AG09319 (cell line): ENCODE measurements around the gene SULT2A1.
"Not testable (repeated sequence)": the region's sequence is repeated elsewhere in the genome, so short reads cannot be mapped to it uniquely, and the experiment has no call there.

Experiments
- DNase-seq: peaks from one replicate; pipeline ENCODE4 v3.0.0-alpha.2; 2010; ENCODE audit warnings: low read depth; ENCODE audit errors: extremely low read depth
- TF ChIP-seq, protein P1 (sequence below): IDR thresholded peaks from 2 replicates; pipeline ENCODE4 v1.5.1; 2011; ENCODE audit warnings: low read depth, mild to moderate bottlenecking, inconsistent platforms, low read length, moderate library complexity

Gene SULT2A1

DNA sequence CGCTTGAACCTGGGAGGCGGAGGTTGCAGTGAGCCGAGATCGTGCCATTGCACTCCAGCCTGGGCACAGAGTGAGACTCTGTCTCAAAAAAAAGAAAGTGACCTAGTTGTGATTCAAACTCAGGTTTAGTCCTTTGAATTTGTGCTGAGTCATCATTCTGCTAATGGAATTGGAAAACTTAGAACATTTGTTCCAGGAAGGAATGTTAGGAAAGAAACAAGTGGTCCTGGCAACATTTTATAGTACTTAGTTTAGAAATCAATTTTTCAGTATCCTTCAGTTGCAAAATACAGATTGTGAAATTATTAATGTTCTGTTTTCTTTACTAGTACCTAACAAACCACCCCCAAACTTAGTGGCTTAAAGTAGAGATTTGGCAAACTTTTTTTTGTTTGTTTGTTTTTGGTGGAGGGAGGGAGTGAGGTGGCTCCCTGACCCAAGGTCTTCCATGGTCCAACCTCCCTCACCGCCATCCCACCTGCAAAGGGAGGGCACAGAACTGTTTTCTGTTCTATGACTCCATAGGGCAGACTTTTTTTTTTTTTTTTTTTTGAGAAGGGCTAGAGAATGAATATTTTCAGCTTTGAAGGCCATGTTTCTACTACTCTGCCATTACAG, 9.2 kb upstream of the SULT2A1 start:
- no peak for DNase-seq
- TF ChIP-seq, protein P1, sequence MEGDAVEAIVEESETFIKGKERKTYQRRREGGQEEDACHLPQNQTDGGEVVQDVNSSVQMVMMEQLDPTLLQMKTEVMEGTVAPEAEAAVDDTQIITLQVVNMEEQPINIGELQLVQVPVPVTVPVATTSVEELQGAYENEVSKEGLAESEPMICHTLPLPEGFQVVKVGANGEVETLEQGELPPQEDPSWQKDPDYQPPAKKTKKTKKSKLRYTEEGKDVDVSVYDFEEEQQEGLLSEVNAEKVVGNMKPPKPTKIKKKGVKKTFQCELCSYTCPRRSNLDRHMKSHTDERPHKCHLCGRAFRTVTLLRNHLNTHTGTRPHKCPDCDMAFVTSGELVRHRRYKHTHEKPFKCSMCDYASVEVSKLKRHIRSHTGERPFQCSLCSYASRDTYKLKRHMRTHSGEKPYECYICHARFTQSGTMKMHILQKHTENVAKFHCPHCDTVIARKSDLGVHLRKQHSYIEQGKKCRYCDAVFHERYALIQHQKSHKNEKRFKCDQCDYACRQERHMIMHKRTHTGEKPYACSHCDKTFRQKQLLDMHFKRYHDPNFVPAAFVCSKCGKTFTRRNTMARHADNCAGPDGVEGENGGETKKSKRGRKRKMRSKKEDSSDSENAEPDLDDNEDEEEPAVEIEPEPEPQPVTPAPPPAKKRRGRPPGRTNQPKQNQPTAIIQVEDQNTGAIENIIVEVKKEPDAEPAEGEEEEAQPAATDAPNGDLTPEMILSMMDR = no peak

DNA sequence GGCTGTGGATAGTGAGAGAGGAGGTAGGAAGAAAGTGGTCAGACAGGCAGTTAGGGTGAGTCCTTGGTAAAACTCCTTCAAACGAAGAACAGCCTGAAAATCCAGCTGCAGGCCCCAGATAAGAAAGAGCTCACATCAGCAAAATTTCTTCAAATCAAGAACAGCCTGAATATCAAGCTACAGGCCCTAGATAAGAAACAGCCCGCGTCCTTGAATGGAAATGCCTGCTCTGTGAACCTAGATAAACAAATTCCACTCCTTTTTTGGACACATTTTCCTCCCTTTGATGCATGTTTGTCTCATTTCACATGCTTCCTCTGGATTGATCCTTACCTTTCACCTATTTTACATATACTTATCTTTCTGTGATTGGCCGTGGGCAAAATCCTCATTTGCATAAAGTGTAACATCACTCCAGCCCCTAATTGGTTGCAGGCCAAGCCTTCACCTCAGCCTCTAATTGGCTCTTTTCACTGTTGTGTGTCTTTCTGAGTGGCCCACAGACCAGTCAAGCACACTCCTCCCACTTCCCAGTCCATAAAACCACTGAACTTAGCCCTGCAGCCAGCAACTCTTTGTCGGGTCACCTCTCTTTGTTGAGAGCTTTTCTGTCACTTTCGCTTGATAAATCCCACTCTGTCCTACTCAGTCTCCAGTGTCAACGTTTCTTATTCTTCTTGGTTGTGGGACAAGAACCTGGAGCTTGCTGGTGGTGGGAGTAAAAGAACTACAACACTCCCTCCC, 6.0 kb upstream of the SULT2A1 start:
- TF ChIP-seq, protein P1 = no peak
- no peak for DNase-seq

DNA sequence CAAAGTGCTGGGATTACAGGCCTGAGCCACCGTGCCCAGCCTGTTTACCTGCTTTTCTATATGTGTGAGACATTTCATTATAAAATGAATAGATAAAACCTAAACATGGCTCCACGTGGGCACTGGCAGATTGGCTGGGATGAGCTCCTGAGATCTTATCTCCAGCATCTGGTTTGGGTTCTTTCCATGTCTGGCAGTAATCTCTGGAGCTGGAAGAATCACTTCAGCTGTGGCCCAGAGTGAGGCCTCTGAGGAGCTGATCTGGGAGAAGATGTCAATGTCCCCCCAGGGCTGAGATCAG, 5.5 kb upstream of the SULT2A1 start:
- TF ChIP-seq, protein P1 = no peak

DNA sequence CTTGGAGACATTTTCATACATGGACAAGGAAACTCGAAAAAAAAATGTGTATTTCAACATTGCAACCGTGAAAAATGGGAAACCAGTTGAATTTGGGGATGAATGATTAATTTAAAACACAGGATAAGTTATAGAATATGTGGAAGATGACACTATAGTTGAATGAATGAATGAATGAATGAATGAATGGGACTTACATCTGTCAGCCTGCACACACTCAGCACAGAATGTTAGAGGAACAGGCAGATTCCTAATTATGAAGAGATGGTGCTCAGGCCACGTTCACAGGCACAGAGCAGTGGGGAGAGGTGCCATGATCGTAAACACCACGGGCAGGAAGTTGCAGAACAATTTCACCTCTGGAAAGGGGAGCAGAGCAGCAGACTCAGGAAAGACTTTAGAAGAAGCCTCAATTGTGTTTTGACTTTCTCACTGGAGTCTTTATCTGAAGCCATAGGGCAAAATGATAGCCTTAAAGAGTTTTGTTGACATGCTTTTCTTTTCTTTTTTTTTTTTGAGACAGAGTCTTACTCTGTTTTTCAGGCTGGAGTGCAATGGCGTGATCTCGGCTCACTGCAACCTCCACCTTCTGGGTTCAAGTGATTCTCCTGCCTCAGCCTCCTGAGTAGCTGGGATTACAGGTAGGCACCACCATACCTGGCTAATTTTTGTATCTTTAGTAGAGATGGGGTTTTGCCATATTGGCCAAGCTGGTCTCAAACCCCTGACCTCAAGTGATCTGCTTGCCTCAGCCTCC, 4.9 kb upstream of the SULT2A1 start:
- TF ChIP-seq, protein P1 = no peak
- no peak for DNase-seq

More for the DNA sequence above, 5.5 kb upstream of the SULT2A1 start:
- no peak for DNase-seq

DNA sequence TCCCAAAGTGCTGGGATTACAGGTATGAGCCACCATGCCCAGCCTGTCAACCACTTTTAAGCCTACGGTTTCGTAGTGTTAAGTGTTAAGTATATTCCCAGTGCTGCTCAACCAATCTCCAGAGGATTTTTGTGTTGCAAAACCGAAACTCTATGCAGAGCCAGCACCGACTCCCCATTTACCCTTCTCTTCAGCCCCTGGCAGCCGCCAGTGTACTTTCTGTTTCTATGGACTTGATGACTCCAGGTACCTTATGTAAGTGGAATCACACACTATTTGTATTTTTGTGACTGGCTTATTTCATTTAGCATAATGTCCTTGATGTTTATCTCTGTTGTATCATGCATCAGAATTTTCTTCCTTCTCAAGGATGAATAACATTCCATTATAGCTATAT, 1.1 kb downstream of the SULT2A1 start:
- TF ChIP-seq, protein P1 = no peak
- no peak for DNase-seq

DNA sequence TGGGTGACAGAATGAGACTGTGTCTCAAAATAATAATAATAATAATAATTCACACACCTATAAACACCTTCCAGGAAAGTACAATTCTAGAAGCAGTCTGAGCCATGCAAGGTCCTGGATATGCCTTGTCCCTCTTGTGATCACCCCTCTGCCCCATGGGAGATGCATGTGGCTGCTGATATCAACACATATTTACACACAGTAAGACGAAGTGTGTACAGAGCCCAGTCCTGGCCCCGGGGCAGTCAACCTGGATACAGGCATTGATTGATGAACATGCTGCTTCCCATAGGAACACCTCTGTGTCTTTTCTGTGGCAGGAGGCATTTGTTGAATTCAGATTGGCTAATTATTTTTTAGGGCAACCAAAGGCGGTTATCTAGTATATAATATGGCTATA, 3.2 kb downstream of the SULT2A1 start:
- DNase-seq = no peak
- TF ChIP-seq, protein P1 = no peak

DNA sequence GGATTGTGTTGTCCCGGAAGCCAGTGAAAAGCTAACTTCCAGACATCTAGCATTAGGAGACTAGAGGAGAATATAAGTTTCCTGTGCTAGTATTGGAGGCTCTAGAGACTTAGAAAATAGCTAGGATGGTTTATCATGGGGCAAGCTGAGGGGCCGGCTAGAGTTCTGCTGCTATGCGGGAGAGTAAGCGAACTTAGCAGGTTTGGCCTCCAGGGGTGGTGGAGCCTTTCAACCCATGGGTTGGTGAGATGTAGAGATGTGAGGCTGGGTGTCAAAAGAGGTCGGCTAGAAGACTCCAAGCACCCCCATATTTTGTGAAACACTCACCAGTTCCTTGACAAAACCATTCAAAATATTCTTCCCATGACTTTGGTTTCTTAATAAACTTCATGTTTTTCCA, 4.4 kb downstream of the SULT2A1 start:
- no peak for DNase-seq
- TF ChIP-seq, protein P1 = no peak

DNA sequence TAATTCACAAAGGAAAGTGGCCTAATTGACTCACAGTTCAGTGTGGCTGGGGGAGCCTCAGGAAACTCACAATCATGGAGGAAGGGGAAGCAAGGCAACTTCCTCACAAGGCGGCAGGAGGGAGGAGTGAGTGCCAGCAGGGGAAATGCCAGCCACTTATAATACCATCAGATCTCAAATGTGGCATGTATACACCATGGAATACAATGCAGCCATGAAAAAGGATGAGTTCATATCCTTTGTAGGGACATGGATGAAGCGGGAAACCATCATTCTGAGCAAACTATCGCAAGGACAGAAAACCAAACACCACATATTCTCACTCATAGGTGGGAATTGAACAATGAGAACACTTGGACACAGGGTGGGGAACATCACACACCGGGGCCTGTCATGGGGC, 6.7 kb downstream of the SULT2A1 start:
- DNase-seq = not testable (repeated sequence)
